Activated CD4-positive, alpha-beta T cell treated with anti-CD3 and anti-CD28 coated beads, Interleukin-2, amount 50 U/mL, for 4 hours (primary cell): ENCODE measurements around the gene C2orf81.
"Not testable (repeated sequence)": the region's sequence is repeated elsewhere in the genome, so short reads cannot be mapped to it uniquely, and the experiment has no call there.

Experiments
- DNase-seq, 2 experiments: peaks; one replicate each; pipeline ENCODE4 v3.0.0-alpha.2; 2020

Gene C2orf81

DNA sequence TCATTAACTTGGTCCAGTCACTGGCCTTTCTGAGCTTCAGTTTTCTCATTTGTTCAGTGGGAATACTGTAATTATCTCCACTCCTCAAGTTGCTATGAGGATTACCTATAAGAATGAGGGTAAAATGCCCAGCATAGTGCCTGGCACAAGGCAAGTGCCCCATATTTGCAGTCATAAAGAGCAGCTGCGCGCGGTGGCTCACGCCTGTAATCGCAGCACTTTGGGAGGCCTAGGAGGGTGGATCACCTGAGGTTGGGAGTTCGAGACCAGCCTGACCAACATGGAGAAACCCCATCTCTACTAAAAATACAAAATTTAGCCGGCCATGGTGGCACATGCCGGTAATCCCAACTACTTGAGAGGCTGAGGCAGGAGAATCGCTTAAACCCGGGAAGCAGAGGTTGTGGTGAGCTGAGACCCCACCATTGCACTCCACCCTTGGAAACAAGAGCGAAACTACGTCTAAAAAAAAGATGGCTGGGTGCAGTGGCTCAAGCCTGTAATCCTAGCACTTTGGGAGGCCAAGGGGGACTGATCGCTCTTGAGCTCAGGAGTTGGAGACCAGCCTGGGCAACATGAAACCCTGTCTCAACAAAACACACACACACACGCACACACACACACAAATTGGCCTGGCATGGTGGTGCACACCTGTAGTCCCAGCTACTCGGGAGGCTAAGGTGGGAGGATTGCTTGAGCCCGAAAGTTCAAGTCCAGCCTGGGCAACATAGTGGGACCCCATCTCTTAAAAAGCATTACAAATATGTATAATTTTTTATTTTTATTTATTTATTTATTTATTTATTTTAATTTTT, 21.3 kb upstream of the C2orf81 start:
- DNase-seq: not testable (repeated sequence)

DNA sequence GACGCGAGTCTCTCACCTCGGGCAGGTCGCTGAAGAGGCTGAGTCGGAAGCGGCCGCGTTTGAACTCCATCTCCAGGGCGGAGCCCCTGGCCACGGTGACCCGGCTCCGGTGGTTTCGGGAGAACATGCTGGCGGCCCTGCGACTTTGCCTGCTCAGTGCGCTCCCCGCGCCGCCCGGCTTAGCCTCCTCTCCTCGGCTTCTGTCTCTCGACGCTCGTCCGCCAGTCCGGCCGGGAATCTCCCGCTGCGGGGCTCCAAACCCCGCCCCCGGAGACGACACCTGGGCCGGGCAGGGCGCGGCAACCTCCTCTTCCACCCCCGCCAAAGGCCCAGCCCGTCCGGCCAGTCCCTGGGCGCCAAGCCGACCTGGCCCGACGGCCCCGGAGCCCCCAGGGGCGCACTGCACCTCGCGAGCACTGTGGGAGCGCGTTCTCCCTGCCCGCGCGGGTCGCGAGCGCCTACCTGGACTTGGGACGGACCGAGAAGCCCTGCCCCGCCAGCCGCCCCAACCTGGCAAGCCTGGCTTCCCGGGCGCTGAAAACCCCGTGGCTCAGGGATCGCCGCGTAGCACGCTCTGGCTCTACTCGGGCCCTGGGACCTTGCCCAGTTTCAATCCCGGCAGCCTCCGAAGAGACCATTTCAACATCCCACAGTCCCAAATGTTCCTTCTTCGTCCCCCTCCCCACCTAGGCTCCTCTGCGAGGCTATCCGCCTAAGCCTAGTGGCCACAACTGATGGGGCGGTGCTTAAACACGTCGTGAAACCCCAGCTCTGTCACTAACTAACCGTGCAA, 20.5 kb upstream of the C2orf81 start, which contains the start of gene RTKN:
Gene RTKN (minus strand): TSS at position 248 of the 793 bp plus-strand sequence. CDS start 121 bp downstream, at position 127.
- no peak for DNase-seq

DNA sequence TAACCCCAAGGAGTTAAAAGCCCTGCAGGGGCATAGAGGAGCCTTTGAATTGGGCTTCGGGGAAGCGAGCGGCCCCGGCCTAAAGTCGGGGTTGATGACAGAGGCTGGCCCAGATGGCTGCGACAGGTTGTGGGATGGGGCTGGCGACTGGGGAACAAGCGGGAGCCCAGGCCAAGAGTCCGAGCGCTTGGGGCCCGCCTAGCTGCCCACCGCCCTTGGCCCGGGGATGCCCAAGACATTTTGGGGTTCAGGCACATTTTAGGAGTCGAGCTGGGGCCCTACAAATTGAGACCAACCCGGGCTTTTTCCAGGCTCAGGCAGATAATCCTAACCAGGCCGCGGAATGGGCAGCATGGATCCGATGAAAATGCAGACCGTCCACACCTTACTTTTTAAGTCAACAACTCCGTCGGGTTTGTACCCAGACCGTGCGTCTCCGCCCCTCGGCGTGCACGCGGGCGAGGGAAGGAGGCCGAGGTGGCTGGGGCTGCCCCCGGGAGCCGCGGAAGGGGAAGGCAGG, 19.8 kb upstream of the C2orf81 start:
- DNase-seq: no peak

DNA sequence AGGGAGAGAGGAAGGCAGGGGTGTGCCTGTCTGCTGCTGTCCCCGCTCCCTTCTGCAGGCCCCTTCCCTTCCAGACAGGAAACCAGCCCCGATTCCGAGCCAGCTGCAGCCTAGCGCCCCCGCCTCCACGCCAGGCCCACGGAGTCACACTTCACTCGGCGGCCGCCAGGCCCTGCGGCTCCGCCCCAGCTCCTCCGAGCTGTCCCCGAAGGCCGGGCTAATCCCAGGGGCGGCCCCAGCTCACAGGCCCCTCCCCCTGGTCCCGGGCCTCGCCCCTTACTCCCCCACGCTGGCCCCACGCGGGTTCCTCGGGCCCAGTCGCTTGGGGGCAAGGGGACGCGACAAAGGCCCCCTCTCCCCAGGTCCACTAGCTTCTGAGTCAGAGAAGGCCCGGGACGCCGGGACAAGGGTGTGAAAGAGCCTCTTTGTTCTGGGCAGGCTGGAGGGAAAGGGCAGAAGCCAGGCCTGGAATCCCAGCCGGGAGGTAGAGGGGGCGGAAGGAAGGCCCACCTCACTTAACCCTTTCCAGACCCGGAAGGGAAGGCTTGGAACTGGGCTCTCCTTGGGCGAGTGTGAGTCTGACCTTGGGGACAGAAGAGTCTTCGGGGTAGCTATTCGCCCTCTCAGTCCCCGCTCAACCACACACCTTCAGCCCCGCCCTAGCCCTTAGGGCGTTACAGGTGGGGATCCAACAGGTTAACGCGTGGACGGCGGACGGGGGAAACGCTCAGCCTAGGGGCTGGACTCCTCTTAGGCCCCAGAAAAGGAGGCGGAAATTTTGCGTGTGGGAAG, 19.2 kb upstream of the C2orf81 start:
- no peak for DNase-seq

DNA sequence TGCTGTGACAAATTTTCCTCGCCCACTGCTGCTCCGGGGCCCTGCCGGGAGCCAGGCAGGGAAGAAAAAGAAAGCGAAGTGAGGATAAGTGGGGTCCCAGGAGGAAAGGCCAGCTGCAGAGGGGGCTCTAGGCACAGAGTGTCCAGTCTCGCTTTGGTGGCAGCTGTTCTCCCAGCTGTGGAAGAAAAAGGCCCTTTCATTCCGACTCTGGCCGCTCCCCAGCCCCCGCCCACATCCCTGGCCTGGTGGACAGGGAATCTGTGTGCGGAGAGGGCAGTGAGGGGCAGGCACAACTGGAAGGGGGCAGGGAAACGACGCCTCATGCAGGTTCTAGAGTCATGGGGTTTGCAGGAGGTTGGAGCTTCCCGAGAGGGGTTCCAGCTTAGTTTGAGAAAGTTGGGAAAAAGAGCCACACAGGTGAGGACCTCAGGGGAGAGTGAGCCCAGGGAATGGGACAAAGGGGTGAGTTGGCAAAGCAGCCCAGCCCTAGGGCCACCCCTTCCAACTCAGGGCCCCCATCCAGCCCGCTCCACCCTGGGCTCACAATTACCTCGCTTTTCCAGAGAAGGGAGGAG, 18.5 kb upstream of the C2orf81 start:
- DNase-seq: no peak

DNA sequence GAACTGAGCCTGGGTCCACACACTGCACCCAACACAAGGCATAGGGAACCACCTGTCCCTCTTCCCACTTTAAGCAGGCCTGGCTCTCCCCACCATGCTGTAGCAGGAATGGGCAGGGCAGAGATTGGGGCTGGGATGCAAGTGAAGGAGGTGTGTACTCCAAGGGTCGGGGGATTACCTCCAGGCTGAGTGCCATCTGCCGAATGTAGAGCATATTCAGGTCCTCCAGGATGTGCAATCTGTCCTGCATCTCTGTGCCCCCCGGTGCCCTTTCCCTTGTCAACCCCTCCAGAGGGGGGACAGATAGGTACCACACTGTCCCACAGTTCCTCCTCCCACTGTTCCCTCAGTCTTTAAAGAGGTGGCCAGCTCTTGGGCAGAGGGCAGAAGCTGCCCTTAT, 18.0 kb upstream of the C2orf81 start:
- DNase-seq: no peak

DNA sequence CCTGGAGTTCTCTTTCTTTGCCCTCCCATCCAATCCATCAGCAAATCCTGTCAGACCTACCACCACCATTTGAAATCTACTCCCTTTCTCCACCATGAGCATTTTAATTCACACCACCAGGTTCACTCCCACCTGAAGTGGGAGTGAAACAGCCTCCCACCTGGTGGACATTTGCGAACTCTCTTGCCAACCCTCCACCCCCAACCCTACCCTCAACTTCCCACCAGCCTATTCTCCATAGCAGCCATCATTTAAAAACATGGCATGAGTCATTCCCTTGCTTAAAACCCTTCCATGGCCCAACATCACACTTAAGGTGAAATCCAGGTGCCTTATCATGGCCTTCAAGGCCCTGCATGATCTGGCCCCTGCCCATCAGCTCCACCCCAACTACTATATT, 16.8 kb upstream of the C2orf81 start:
- no peak for DNase-seq

DNA sequence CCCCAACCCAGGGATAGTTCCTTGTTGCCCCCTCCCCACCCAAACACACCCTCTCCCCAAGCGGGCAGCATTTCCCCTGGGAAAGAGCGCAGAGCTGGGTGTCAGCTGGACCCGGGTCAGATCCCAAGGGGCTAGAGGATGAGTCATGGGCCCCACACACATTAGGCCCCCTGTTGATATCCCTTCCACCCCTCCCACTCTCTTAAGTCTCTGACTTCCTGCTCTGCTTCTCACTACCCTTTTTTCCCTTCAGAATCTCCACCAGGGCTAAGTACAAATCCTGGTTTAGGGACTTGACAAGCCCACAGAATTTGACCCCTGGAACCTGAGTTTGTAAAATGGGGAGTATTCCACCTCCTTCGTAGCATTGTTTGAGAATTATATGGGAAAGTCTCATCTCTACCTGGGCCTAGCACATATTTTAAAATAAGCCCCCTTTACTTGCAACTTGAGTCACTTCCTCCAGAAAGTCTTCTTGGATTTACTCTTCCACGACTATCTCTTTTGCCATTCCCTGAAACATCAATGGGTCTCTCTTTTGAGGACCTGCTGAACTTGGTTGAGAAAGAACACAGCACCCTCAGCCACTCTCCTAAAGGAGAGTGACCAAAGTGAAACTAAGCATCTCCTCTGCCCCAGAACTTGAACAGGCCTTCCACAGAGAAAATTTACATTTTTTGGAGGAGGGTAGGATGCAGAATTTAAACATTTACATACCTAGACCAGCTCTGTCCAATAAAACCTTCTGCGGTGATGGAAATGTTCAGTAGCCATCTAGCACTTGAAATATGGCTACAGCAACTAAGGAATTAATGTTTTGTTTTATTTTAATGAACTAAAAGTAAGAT, 15.7 kb upstream of the C2orf81 start:
- DNase-seq: no peak

DNA sequence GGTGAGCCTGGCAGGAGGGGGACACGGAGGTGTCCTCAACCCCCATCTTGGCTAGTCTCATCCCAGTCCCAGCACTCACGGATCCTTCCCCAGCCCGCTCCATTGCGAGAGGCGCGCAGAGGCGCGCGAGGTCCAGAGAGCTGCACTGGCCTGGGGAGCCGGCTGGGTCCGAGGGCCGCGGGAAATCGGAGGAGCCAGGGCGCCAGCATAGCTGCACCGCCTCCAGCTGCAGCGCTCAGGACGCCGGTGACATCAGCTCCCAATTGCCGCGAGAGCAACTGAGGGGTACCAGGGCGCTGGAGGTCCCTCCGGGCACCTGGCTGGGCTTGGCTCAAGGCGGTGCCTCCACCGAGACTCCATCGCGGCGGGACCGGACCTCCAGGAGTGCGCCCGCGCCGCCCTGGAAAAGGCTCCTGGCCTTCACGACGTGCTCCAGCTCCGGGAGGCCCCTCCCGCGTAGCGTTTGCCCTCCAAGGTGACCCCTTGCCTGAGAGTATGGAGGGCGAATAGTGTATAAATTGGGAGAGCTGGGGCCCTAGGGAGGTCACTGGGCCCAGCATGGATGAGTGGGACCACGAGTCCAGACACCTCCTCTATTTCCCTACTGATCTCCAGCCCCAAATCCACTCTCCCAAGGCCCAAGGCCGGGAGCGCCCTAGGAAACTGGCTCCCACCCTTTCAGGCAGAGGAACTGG, 14.8 kb upstream of the C2orf81 start:
- DNase-seq: no peak

DNA sequence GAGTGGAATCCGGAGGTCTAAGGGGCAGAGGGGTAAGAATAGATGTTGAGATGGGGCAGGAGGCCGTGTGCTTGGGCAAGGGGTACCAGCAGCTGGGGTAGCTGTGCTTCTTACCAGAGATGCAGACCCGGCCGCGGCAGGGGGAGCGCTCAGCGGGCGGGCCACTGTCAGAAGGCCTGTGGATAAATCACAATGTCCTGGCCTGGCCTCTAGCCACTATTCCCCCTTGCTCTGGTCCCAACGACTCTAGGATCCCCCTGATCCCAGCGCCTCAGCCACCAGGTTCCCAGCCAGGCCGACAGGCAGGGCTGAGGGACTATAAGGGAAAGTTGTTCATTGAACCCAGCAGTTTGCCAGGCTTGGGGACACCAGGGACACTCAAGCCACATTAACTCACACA, 9.1 kb upstream of the C2orf81 start:
- no peak for DNase-seq

DNA sequence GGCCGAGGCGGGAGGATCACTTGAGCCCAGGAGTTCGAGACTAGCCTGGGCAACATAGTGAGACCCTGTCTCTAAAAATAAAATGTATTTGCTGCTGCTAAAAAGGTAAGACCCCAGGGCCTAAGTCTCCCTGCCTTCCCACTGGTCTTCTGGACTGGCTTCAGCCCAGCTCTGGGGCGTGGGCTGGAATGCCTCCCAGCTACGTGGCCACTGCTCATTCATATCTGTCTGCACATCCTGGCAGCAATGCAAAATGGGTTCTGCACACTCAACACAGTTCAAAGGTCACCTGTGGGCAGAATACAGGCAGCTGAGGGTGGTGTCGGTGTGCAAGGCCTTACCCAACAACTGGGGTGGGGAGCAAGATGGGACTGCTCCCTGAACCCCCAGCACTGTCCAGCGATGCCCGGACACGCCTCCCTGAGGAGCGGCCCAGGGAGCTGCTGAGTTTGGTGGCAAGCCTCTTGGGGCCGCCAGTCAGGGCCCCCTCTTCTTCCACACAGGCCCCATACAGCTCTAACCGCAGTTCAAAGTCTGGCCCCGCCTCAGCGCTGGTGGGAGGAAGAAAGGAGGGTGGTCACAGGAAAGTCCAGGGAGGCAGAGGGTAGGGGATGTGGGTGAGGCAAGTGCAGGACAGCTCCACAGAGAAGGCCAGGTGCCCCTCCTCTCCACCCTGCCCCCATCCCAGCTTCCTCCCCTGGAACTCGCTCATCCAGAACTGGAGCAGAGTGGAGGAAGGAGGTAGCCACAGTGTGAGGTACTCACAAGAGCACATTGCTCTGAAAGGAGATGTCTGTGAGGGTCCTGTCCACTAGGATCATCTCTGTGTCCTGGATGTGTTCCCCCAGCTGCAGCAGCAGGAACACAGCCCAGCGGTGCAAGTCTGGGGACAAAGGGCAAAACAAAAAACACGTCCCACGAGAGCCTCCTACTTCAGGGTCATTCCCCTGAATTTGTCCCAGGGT, 8.3 kb upstream of the C2orf81 start:
- no peak for DNase-seq

DNA sequence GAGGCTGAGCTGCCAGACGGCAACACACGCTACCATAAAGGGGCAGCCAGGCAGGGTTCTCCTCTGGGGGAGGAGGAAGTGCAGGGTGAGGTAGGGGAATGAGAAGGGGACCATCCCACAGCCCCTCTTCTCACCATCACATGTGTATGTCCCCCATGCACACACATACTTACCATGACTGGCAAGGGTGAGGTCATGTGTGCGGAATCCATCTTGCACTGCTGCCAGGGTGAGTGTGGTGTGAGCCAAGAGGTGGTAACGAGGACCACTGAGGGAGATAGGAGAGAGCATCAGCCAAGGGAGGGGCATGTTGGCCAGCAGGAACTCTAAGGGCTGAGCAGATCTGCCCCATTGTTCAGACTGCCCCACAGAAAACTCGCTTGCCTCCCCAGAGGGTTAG, 7.3 kb upstream of the C2orf81 start:
- no peak for DNase-seq

DNA sequence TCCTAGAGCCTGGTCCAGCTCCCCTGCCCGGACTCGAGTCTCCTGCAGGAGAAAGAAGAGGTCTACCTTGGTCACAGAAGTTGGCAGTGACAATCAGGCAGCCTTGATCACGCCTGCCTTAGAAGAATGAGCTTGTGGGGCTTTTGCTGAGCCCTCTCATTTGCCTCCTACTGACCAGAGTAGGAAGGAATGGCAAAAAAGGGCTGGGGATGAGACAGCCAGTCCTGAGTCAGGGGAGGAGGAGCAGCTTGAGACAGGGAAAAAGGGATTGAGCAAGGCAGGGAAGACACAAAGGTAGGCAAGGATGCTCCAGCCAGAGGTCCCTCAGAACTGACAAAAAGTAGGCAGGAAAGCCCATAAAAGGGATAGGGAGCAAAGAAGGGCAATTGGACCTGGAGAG, 6.1 kb upstream of the C2orf81 start:
- no peak for DNase-seq

DNA sequence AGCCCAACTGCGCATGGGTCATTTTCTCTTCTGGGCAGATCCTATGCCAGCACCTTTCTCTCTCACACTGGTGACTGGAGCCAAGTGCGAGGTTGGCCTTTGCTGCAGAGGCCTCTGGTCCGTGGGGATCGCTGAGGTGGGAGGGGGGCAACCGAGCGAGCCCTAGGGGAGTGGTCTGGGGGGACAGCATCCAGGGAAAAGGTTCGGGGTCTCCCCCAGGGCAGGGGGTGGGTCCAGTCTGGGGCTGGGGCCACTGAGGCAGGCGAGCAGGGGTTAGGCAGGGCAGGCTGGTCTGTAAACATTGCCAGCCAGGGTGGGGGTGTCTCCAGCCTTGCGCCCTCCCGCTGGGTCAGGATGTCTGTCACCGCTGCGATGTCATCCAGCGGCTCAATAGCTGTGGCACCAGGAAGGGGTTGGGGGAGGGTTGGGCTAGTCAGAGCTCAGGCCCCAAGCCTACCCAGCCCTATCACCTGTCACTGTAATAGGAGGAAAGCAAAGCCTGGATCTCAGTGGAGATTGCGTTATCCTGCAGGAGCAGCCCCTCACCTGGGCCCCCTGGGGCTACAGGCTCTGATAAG, 4.9 kb upstream of the C2orf81 start:
- no peak for DNase-seq

DNA sequence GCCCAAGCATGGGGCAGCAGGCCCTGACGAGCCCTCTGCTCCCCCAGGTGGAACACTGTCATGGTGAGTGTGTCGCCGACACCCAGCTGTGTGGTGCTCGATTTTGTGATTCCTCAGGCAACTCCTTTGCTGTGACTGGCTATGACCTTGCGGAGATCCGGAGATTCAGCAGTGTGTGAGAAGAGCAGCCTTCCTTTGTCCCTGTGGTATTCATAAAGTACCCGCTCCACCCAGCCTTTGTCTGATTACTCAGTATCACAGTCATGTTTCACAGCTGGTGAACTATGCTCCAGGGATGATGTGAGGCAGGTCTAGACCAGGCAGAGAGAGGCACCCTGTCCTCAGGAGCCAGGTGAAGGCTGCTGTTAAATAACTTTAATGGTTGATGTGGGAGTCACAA, 4.1 kb upstream of the C2orf81 start:
- DNase-seq: no peak

DNA sequence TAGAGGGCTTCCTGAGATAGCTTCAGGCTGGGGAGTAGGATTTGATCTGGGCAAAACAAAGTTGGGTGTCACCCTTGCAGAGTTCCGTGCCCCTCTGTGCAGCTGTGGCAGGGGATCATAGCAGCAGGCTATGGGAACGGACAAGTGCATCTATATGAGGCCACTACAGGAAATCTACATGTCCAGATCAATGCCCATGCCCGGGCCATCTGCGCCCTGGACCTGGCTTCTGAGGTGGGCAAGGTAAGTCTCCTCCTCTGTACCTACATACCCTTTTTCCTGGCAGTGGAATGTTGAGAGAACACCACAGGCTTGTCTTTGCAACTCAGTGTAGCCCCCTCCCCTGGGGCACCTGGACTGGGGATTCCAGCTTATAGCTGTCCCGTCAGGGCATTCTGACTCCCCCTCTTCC, 3.6 kb upstream of the C2orf81 start:
- DNase-seq: no peak

DNA sequence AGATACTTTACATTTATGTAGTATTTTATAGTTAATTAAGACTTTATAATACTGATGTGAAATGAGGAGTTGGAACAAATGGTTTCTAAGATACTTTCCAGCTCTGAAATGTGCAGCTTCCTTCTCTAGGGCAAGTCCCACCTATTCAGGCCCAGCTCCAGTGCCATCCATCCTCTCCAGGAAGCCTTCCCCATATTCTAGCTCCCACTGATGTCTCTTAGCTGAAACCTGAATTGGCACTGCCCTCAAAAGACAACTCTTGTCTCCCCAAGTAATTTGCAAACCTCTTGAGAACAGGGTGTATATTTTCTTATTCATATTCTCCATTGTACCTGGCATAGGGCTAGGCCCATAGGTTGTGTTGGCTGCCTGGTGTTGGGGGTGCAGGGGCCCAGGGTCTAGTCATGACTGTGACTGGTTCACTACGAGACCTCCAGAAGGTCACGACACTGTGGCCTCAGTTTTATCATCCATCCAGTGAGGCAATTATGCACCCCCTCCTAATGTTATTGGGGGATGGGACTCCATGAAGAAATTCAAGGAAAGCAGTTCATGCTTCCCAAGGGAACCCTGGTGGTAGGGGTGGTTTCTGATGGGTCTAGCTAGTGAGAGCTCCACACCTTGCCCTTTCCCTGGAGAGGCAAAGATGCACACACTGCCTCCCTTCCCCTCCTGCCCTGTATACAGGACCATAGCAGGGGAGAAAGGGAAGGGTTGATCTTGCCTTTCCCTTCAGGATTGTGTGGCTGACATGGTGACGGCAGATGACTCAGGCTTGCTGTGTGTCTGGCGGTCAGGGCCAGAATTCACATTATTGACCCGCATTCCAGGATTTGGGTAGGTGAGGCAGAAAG, 2.9 kb upstream of the C2orf81 start:
- DNase-seq: no peak
